Suprapubic skin (tissue), 4 donors: Measurements from ENCODE around the gene RNF222. TPM values are rescaled to one million over a fixed set of nuclear protein-coding genes. Genes with fewer than 3 reads are reported as not detected.
A peak's percentile ranks its signal among the peaks of the same experiment; 100 is the strongest.
"Not testable (repeated sequence)": the region's sequence is repeated elsewhere in the genome, so short reads cannot be mapped to it uniquely, and the experiment has no call there.

Experiments used
- DNase-seq, 2 donors: peaks; one replicate each; pipeline ENCODE4 v3.0.0-alpha.2; 2019; ENCODE audit warnings: low spot score in 2 of 2
- H3K27ac ChIP-seq: fragments of 200-600 bp; sonication (generic); one replicate; pipeline ENCODE4 v1.5.1; 2019
- H3K27me3 ChIP-seq: fragments of 200-600 bp; sonication (generic); one replicate; pipeline ENCODE4 v1.5.1; 2019
- H3K36me3 ChIP-seq: fragments of 200-600 bp; sonication (generic); one replicate; pipeline ENCODE4 v1.5.1; 2019
- H3K4me1 ChIP-seq: fragments of 200-600 bp; sonication (generic); one replicate; pipeline ENCODE4 v1.5.1; 2019
- H3K4me3 ChIP-seq: fragments of 200-600 bp; sonication (generic); one replicate; pipeline ENCODE4 v1.5.1; 2019; ENCODE audit warnings: mild to moderate bottlenecking
- H3K9me3 ChIP-seq: fragments of 200-600 bp; sonication (generic); one replicate; pipeline ENCODE4 v1.5.1; 2019
- CTCF ChIP-seq, 2 donors: fragments of 200-600 bp in 1 of 2; fragments of 450-650 bp in 1 of 2; sonication (generic) in 1 of 2; IDR thresholded peaks; one replicate each; pipeline ENCODE4 v1.5.1; 2016 to 2019; ENCODE audit warnings: antibody characterized with exemption in 2 of 2, mild to moderate bottlenecking in 1 of 2, moderate library complexity in 1 of 2
- EP300 ChIP-seq: sonication (generic); formaldehyde crosslinking; IDR thresholded peaks from one replicate; pipeline ENCODE4 v1.6.1; 2017; ENCODE audit warnings: antibody characterized with exemption
- POLR2A ChIP-seq, 2 donors: fragments of 450-650 bp; IDR thresholded peaks; one replicate each; pipeline ENCODE4 v1.6.1; 2017; ENCODE audit warnings: antibody characterized with exemption in 2 of 2, mild to moderate bottlenecking in 2 of 2, moderate library complexity in 2 of 2
- POLR2AphosphoS5 ChIP-seq, 3 donors: sonication (generic); formaldehyde crosslinking; IDR thresholded peaks; one replicate each; pipeline ENCODE4 v1.6.1; 2017; ENCODE audit warnings: antibody characterized with exemption in 3 of 3
- WGBS: methylation state at CpG from one replicate; pipeline ENCODE4 v1.1.5; 2018; 5-methylcytosine and 5-hydroxymethylcytosine counted together
- total RNA-seq, 4 donors: library from RNA; depleted of rRNA; stranded (reverse); fragments of >200 nt; gene quantifications; one replicate each; pipeline ENCODE4 v1.1.0, GENCODE V29; 2016

Gene RNF222
- total RNA-seq, 4 donors from 2014 or later, result 4.1 to 17.5 (median 8.2) TPM

- no peak overlapping the region for H3K27ac ChIP-seq
- H3K4me3 ChIP-seq, result no peak overlapping the region
These were observed 8.5 kb upstream of the RNF222 start for GRCh38 chr17:8406174-8406573.

GRCh38 chr17:8405499-8406016 lies 7.9 kb upstream of the RNF222 start:
- Histone ChIP-seq H3K36me3 (no peaks in the 10 kb centered on the region), H3K9me3 (no peaks in the 10 kb centered on the region), H3K4me1 (peaks cover 14% of the 10 kb centered on the region), H3K27ac (no peak overlapping the region), H3K4me3 (no peak overlapping the region), H3K27me3 (no peaks in the 10 kb centered on the region)
- DNase-seq, result peak in 1 of 2 donors; percentile 34
- WGBS, result 85% methylated on average over 6 of the region's 11 CpGs
- TF ChIP-seq POLR2A (IDR thresholded peaks at IDR 0.05) (no peak), EP300 (no peak)

More at GRCh38 chr17:8406174-8406573, 8.5 kb upstream of the RNF222 start:
- DNase-seq, result no peak
- no peak for TF ChIP-seq CTCF (IDR thresholded peaks at IDR 0.05)
- TF ChIP-seq EP300, result no peak
- TF ChIP-seq POLR2A (IDR thresholded peaks at IDR 0.05), result no peak
- no peak for TF ChIP-seq POLR2AphosphoS5 (IDR thresholded peaks at IDR 0.05)
- H3K27me3 ChIP-seq, result no peaks in the 10 kb centered on the region
- H3K36me3 ChIP-seq, result no peaks in the 10 kb centered on the region
- 28% methylated on average over 2 of the region's 2 CpGs for WGBS
- no peaks in the 10 kb centered on the region for H3K9me3 ChIP-seq
- H3K4me1 ChIP-seq, result peaks cover 19% of the 10 kb centered on the region

GRCh38 chr17:8402921-8403536 lies 5.4 kb upstream of the RNF222 start:
- no peak for DNase-seq
- no peak overlapping the region for H3K4me3 ChIP-seq
- no peak overlapping the region for H3K27ac ChIP-seq
- no peaks in the 10 kb centered on the region for H3K9me3 ChIP-seq
- TF ChIP-seq EP300, result no peak
- TF ChIP-seq CTCF (IDR thresholded peaks at IDR 0.05), result no peak
- no peak for TF ChIP-seq POLR2AphosphoS5 (IDR thresholded peaks at IDR 0.05)
- no peak for TF ChIP-seq POLR2A (IDR thresholded peaks at IDR 0.05)
- 81% methylated on average over 11 of the region's 11 CpGs for WGBS
- H3K36me3 ChIP-seq, result no peaks in the 10 kb centered on the region
- H3K4me1 ChIP-seq, result peaks cover 2% of the 10 kb centered on the region
- H3K27me3 ChIP-seq, result peaks cover 10% of the 10 kb centered on the region

GRCh38 chr17:8401107-8401506 lies 3.5 kb upstream of the RNF222 start:
- no peak for DNase-seq
- Histone ChIP-seq H3K9me3 (no peaks in the 10 kb centered on the region), H3K4me3 (no peak overlapping the region), H3K36me3 (no peaks in the 10 kb centered on the region), H3K27ac (no peak overlapping the region), H3K4me1 (no peaks in the 10 kb centered on the region), H3K27me3 (peaks cover 28% of the 10 kb centered on the region)
- WGBS, result 89% methylated on average over 2 of the region's 2 CpGs
- no peak for TF ChIP-seq POLR2AphosphoS5 (IDR thresholded peaks at IDR 0.05)
- no peak for TF ChIP-seq CTCF (IDR thresholded peaks at IDR 0.05)
- TF ChIP-seq POLR2A (IDR thresholded peaks at IDR 0.05), result no peak
- TF ChIP-seq EP300, result no peak

GRCh38 chr17:8398980-8399379 lies 1.4 kb upstream of the RNF222 start:
- TF ChIP-seq POLR2A (IDR thresholded peaks at IDR 0.05), result no peak
- no peak for DNase-seq
- no peaks in the 10 kb centered on the region for H3K9me3 ChIP-seq
- no peaks in the 10 kb centered on the region for H3K36me3 ChIP-seq
- 80% methylated on average over 6 of the region's 6 CpGs for WGBS
- H3K4me1 ChIP-seq, result no peaks in the 10 kb centered on the region
- H3K4me3 ChIP-seq, result no peak overlapping the region
- no peak overlapping the region for H3K27ac ChIP-seq
- H3K27me3 ChIP-seq, result peaks cover 39% of the 10 kb centered on the region

- not testable (repeated sequence) for DNase-seq, H3K4me1 ChIP-seq, H3K4me3 ChIP-seq, H3K36me3 ChIP-seq, H3K27ac ChIP-seq, H3K9me3 ChIP-seq
- H3K27me3 ChIP-seq, result peaks cover 46% of the 10 kb centered on the region
- 73% methylated on average over 9 of the region's 9 CpGs for WGBS
These were observed 3.1 kb downstream of the RNF222 start for GRCh38 chr17:8394497-8394896.
